ENCODE measurements around the gene HES1. TPM values are rescaled to one million over a fixed set of nuclear protein-coding genes. Genes with fewer than 3 reads are reported as not detected.

Gene HES1
- total RNA-seq, 1 donor from 2014 or later, result 142 TPM

DNA sequence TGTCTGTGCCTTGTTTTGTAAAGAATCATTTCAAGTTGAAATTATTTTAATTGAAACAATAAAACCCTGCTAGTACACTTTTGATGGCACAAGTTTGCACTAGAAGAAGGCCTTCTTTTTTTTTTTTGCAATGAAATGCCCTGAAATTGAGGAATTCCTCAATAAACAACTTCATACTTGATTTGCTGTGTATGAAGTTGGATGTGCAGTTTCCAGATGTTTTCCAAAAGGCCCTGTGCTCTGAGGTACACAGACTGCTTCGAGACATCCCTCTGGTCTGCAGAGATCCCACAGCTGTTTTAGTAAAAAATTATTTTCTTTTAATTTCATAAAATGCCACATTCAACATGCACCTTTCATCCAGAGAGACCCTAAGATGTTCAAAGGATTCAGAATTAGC, 48.9 kb downstream of the HES1 start:
- H3K4me1 Mint-ChIP-seq (ENCODE audit: low read depth), result peaks cover 18% of the 10 kb centered on the region
- no peaks in the 10 kb centered on the region for H3K36me3 Mint-ChIP-seq (ENCODE audit: insufficient read depth)
- DNase-seq (ENCODE audit: low spot score, unreplicated experiment), result no peak
- no peak overlapping the region for H3K27ac Mint-ChIP-seq
- TF ChIP-seq, protein P1, sequence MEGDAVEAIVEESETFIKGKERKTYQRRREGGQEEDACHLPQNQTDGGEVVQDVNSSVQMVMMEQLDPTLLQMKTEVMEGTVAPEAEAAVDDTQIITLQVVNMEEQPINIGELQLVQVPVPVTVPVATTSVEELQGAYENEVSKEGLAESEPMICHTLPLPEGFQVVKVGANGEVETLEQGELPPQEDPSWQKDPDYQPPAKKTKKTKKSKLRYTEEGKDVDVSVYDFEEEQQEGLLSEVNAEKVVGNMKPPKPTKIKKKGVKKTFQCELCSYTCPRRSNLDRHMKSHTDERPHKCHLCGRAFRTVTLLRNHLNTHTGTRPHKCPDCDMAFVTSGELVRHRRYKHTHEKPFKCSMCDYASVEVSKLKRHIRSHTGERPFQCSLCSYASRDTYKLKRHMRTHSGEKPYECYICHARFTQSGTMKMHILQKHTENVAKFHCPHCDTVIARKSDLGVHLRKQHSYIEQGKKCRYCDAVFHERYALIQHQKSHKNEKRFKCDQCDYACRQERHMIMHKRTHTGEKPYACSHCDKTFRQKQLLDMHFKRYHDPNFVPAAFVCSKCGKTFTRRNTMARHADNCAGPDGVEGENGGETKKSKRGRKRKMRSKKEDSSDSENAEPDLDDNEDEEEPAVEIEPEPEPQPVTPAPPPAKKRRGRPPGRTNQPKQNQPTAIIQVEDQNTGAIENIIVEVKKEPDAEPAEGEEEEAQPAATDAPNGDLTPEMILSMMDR (IDR thresholded peaks at IDR 0.05; ENCODE audit: unreplicated experiment), result no peak
- H3K9me3 Mint-ChIP-seq (ENCODE audit: low read depth), result no peaks in the 10 kb centered on the region
- H3K27me3 Mint-ChIP-seq, result no peaks in the 10 kb centered on the region
- H3K4me3 Mint-ChIP-seq (ENCODE audit: low read depth), result no peak overlapping the region

GRCh38 chr3:194185221-194185620, 49.3 kb downstream of the HES1 start:
- Mint-ChIP-seq H3K9me3 (ENCODE audit: low read depth) (no peaks in the 10 kb centered on the region), H3K4me1 (ENCODE audit: low read depth) (peaks cover 16% of the 10 kb centered on the region), H3K27me3 (no peaks in the 10 kb centered on the region), H3K4me3 (ENCODE audit: low read depth) (no peak overlapping the region), H3K27ac (no peak overlapping the region), H3K36me3 (ENCODE audit: insufficient read depth) (no peaks in the 10 kb centered on the region)
- DNase-seq (ENCODE audit: low spot score, unreplicated experiment), result no peak
- TF ChIP-seq, protein P1 (IDR thresholded peaks at IDR 0.05; ENCODE audit: unreplicated experiment), result no peak

- H3K27me3 Mint-ChIP-seq, result no peaks in the 10 kb centered on the region
- TF ChIP-seq, protein P1 (IDR thresholded peaks at IDR 0.05; ENCODE audit: unreplicated experiment), result no peak
- no peak overlapping the region for H3K27ac Mint-ChIP-seq
- H3K4me1 Mint-ChIP-seq (ENCODE audit: low read depth), result peaks cover 16% of the 10 kb centered on the region
- DNase-seq (ENCODE audit: low spot score, unreplicated experiment), result no peak
- no peak overlapping the region for H3K4me3 Mint-ChIP-seq (ENCODE audit: low read depth)
- H3K36me3 Mint-ChIP-seq (ENCODE audit: insufficient read depth), result no peaks in the 10 kb centered on the region
- H3K9me3 Mint-ChIP-seq (ENCODE audit: low read depth), result no peaks in the 10 kb centered on the region
Measured at GRCh38 chr3:194187233-194187944, 51.4 kb downstream of the HES1 start.

Other genes with a start within 250 kb of the HES1 start
- gene CPN2, start 215.2 kb downstream of the HES1 start, total RNA-seq, result not detected in 2 replicates
- not detected in 2 replicates for gene LRRC15, start 233.6 kb downstream of the HES1 start, total RNA-seq

Measured in progenitor cell of endocrine pancreas (in vitro differentiated cells).